Chondrocyte (in vitro differentiated cells): Measurements from ENCODE around the gene EIPR1. TPM values are rescaled to one million over a fixed set of nuclear protein-coding genes. Genes with fewer than 3 reads are reported as not detected.
"Not testable (repeated sequence)": the region's sequence is repeated elsewhere in the genome, so short reads cannot be mapped to it uniquely, and the experiment has no call there.

Source experiments
- DNase-seq: peaks from one replicate; pipeline ENCODE4 v3.0.0; 2021; ENCODE audit warnings: mixed read lengths, low spot score
- H3K27ac Mint-ChIP-seq: one replicate; pipeline ENCODE4 v1.8.0; 2021; ENCODE audit warnings: mild to moderate bottlenecking, moderate library complexity, mixed read lengths; ENCODE audit not compliant: unreplicated experiment
- H3K27me3 Mint-ChIP-seq: 2 replicates; pipeline ENCODE4 v1.8.0; 2021; ENCODE audit warnings: low read depth, mixed read lengths
- H3K36me3 Mint-ChIP-seq: 2 replicates; pipeline ENCODE4 v1.8.0; 2021; ENCODE audit warnings: low read depth, mixed read lengths
- H3K4me1 Mint-ChIP-seq: 2 replicates; pipeline ENCODE4 v1.8.0; 2021; ENCODE audit warnings: low read depth, mild to moderate bottlenecking, mixed read lengths
- H3K4me3 Mint-ChIP-seq: one replicate; pipeline ENCODE4 v1.8.0; 2021; ENCODE audit warnings: mild to moderate bottlenecking, moderate library complexity, mixed read lengths; ENCODE audit not compliant: unreplicated experiment
- H3K9me3 Mint-ChIP-seq: 2 replicates; pipeline ENCODE4 v1.8.0; 2021; ENCODE audit warnings: low read depth, mixed read lengths
- total RNA-seq: library from RNA; stranded (reverse); gene quantifications from 3 replicates; pipeline ENCODE4 v1.2.1, GENCODE V29; 2021
- TF ChIP-seq, protein P1 (sequence below): fragments of 200-600 bp; sonication (generic); IDR thresholded peaks from 2 replicates; pipeline ENCODE4 v1.5.0; 2021; ENCODE audit warnings: antibody characterized with exemption, mild to moderate bottlenecking, moderate library complexity

The EIPR1 gene
- total RNA-seq, 1 donor from 2014 or later = 18.2 TPM

GRCh38 chr2:3202926-3203325 lies 174.7 kb downstream of the EIPR1 start:
- no peaks in the 10 kb centered on the region for H3K9me3 Mint-ChIP-seq
- H3K27me3 Mint-ChIP-seq = no peaks in the 10 kb centered on the region
- no peak overlapping the region for H3K4me3 Mint-ChIP-seq
- TF ChIP-seq, protein P1, sequence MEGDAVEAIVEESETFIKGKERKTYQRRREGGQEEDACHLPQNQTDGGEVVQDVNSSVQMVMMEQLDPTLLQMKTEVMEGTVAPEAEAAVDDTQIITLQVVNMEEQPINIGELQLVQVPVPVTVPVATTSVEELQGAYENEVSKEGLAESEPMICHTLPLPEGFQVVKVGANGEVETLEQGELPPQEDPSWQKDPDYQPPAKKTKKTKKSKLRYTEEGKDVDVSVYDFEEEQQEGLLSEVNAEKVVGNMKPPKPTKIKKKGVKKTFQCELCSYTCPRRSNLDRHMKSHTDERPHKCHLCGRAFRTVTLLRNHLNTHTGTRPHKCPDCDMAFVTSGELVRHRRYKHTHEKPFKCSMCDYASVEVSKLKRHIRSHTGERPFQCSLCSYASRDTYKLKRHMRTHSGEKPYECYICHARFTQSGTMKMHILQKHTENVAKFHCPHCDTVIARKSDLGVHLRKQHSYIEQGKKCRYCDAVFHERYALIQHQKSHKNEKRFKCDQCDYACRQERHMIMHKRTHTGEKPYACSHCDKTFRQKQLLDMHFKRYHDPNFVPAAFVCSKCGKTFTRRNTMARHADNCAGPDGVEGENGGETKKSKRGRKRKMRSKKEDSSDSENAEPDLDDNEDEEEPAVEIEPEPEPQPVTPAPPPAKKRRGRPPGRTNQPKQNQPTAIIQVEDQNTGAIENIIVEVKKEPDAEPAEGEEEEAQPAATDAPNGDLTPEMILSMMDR = no peak
- H3K4me1 Mint-ChIP-seq = peaks cover 7% of the 10 kb centered on the region
- DNase-seq = no peak
- no peak overlapping the region for H3K27ac Mint-ChIP-seq
- H3K36me3 Mint-ChIP-seq = peaks cover 6% of the 10 kb centered on the region

GRCh38 chr2:3201281-3201680 lies 176.3 kb downstream of the EIPR1 start:
- no peak for DNase-seq
- TF ChIP-seq, protein P1 = no peak
- Mint-ChIP-seq H3K27ac (no peak overlapping the region), H3K9me3 (no peaks in the 10 kb centered on the region), H3K4me3 (no peak overlapping the region), H3K4me1 (peaks cover 7% of the 10 kb centered on the region), H3K36me3 (peaks cover 6% of the 10 kb centered on the region), H3K27me3 (no peaks in the 10 kb centered on the region)

GRCh38 chr2:3200420-3200939 lies 177.1 kb downstream of the EIPR1 start:
- Mint-ChIP-seq H3K4me3 (no peak overlapping the region), H3K27me3 (no peaks in the 10 kb centered on the region), H3K4me1 (peaks cover 7% of the 10 kb centered on the region), H3K27ac (no peak overlapping the region), H3K9me3 (no peaks in the 10 kb centered on the region), H3K36me3 (peaks cover 7% of the 10 kb centered on the region)
- TF ChIP-seq, protein P1 = no peak
- DNase-seq = no peak

DNA sequence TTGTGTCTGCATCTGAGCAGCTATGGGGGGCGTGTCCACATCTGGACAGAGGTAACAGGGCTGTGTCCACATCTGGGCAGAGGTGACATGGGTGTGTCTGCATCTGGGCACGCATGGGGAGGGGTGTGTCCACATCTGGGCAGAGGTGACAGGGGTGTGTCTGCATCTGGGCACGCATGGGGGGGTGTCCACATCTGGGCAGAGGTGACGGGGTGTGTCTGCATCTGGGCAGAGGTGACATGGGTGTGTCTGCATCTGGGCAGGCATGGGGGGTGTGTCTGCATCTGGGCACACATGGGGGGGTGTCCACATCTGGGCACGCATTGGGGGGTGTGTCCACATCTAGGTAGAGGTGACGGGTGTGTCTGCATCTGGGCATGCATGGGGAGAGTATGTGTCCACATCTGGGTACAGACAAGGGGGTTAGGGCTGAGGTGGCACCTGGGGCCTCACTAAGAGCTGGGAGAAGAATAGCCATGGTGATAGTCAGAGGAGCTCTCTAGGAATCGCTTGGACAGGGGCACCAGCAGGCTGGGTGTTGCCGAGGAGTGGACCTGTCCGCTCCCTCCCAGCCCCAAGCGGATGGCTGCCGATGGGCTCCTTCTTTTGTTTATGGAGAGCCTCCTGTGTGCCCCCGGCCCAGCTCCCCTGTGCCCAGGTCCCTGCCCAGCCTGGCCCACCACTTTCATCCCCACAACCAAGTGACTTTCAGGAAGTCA lies 177.8 kb downstream of the EIPR1 start:
- no peak overlapping the region for H3K27ac Mint-ChIP-seq
- peaks cover 7% of the 10 kb centered on the region for H3K4me1 Mint-ChIP-seq
- H3K4me3 Mint-ChIP-seq = no peak overlapping the region
- peaks cover 9% of the 10 kb centered on the region for H3K36me3 Mint-ChIP-seq
- no peaks in the 10 kb centered on the region for H3K27me3 Mint-ChIP-seq
- TF ChIP-seq, protein P1 = no peak
- no peaks in the 10 kb centered on the region for H3K9me3 Mint-ChIP-seq
- DNase-seq = no peak

DNA sequence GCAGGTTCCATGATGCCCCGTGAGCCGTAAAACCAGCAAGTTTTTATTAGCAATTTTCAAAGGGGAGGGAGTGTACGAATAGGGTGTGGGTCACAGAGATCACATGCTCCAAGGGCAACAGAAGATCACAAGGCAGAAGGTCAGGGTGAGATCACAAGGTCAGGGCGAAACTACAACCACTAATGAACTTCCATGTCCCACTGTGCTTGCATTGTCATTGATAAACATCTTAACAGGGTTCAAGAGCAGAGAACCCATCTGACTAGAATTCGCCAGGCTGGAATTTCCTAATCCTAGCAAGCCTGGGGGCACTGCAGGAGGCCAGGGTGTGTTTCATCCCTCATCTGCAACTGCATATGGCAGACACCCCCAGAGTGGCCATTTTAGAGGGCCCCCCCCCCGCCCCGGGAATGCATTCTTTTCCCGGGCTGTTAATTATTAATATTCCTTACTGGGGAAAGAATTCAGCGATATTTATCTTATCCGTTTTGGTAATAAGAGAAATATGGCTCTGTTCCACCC lies 178.9 kb downstream of the EIPR1 start:
- not testable (repeated sequence) for H3K27ac Mint-ChIP-seq

GRCh38 chr2:3198119-3198518 lies 179.5 kb downstream of the EIPR1 start:
- Mint-ChIP-seq H3K27ac (no peak overlapping the region), H3K27me3 (no peaks in the 10 kb centered on the region), H3K4me1 (peaks cover 7% of the 10 kb centered on the region), H3K9me3 (no peaks in the 10 kb centered on the region), H3K36me3 (peaks cover 9% of the 10 kb centered on the region), H3K4me3 (no peak overlapping the region)
- no peak for DNase-seq
- TF ChIP-seq, protein P1 = no peak

More for the DNA sequence above, 178.9 kb downstream of the EIPR1 start:
- not testable (repeated sequence) for DNase-seq, H3K4me3 Mint-ChIP-seq, H3K27me3 Mint-ChIP-seq, H3K36me3 Mint-ChIP-seq, H3K4me1 Mint-ChIP-seq, H3K9me3 Mint-ChIP-seq
